Kidney epithelial cell (primary cell): ENCODE measurements around the gene PHLPP1. TPM values are rescaled to one million over a fixed set of nuclear protein-coding genes. Genes with fewer than 3 reads are reported as not detected.

ENCODE experiments used
- DNase-seq: peaks from one replicate; pipeline ENCODE4 v3.0.0-alpha.2; 2010; ENCODE audit warnings: low read depth
- H3K27me3 ChIP-seq: 2 replicates; pipeline ENCODE4 v1.6.0; 2011; ENCODE audit warnings: low read length; ENCODE audit not compliant: control insufficient read depth, insufficient read depth
- H3K36me3 ChIP-seq: 2 replicates; pipeline ENCODE4 v1.5.1; 2011; ENCODE audit warnings: low read length; ENCODE audit not compliant: control insufficient read depth, insufficient read depth
- H3K4me3 ChIP-seq: 2 replicates; pipeline ENCODE4 v1.5.1; 2011; ENCODE audit warnings: low read depth, mild to moderate bottlenecking, control low read depth, low read length
- CTCF ChIP-seq: IDR thresholded peaks from 2 replicates; pipeline ENCODE4 v1.5.1; 2011; ENCODE audit warnings: mild to moderate bottlenecking, moderate library complexity, low read length, control low read depth, inconsistent platforms; ENCODE audit not compliant: insufficient read depth, poor library complexity, severe bottlenecking
- total RNA-seq: library from RNA; depleted of rRNA; stranded (reverse); fragments of >200 nt; gene quantifications from 2 replicates; pipeline ENCODE4 v1.2.3, GENCODE V29; 2015

PHLPP1 gene
- total RNA-seq, 1 donor from 2014 or later, result 4.4 TPM

- no peak for DNase-seq
- no peak for TF ChIP-seq CTCF
- Histone ChIP-seq H3K27me3 (no peaks in the 10 kb centered on the region), H3K36me3 (no peaks in the 10 kb centered on the region), H3K4me3 (no peak overlapping the region)
Measured at GRCh38 chr18:62977512-62977911, 262.2 kb downstream of the PHLPP1 start.

- H3K36me3 ChIP-seq, result no peaks in the 10 kb centered on the region
- no peak for DNase-seq
- no peak for TF ChIP-seq CTCF
- no peaks in the 10 kb centered on the region for H3K27me3 ChIP-seq
- H3K4me3 ChIP-seq, result no peak overlapping the region
Measured at GRCh38 chr18:62978251-62979049, 263.1 kb downstream of the PHLPP1 start.

- H3K36me3 ChIP-seq, result no peaks in the 10 kb centered on the region
- no peaks in the 10 kb centered on the region for H3K27me3 ChIP-seq
- TF ChIP-seq CTCF, result no peak
- no peak overlapping the region for H3K4me3 ChIP-seq
- no peak for DNase-seq
Measured at GRCh38 chr18:62979176-62979575, 263.8 kb downstream of the PHLPP1 start.

- Histone ChIP-seq H3K4me3 (no peak overlapping the region), H3K27me3 (no peaks in the 10 kb centered on the region), H3K36me3 (no peaks in the 10 kb centered on the region)
- TF ChIP-seq CTCF, result no peak
- DNase-seq, result no peak
Measured at GRCh38 chr18:62979900-62980299, 264.6 kb downstream of the PHLPP1 start.

GRCh38 chr18:62981566-62981965, 266.2 kb downstream of the PHLPP1 start:
- DNase-seq, result no peak
- no peak for TF ChIP-seq CTCF
- H3K36me3 ChIP-seq, result no peaks in the 10 kb centered on the region
- H3K27me3 ChIP-seq, result no peaks in the 10 kb centered on the region
- H3K4me3 ChIP-seq, result no peak overlapping the region
